HepG2 (cell line): ENCODE results near the gene CCDC158. TPM values are rescaled to one million over a fixed set of nuclear protein-coding genes. Genes with fewer than 3 reads are reported as not detected.

Source experiments
- ATAC-seq: fragments of 200-7000 bp; cut with Tn5 transposase; 3 replicates; pipeline ENCODE4 v1.9.1; 2020; ENCODE audit warnings: mild to moderate bottlenecking, moderate library complexity
- BruUV-seq: library from RNA; stranded (reverse); fragments of 400-500 nt; replicated peaks from 2 replicates; lab custom pipeline; 2021; lab: Mats Ljungman, UMichigan
- CTCF ChIA-PET: fragments of 300-600 bp; formaldehyde crosslinking; extraction: SDS; loops from one replicate; lab custom pipeline; 2021; ENCODE audit warnings: low total read pairs, inconsistent platforms, low intra/inter-chr PET ratio; lab: Yijun Ruan, JAX
- POLR2A ChIA-PET: fragments of 350-600 bp; sonication (Branson Sonifier 250); formaldehyde crosslinking; loops from one replicate; lab custom pipeline; 2020; ENCODE audit warnings: antibody characterized with exemption, inconsistent platforms; lab: Yijun Ruan, JAX
- DNase-seq: peaks from one replicate; pipeline ENCODE4 v3.0.0-alpha.2; 2015; ENCODE audit warnings: low spot score
- FAIRE-seq: peaks from 3 replicates; lab custom pipeline; 2011; peaks lifted over from hg19 to GRCh38; lab: Jason Lieb, UNC
- H2AFZ ChIP-seq: one replicate; pipeline ENCODE4 v1.6.1; 2011; ENCODE audit warnings: low read length, inconsistent platforms
- H3K27ac ChIP-seq: fragments of 300-600 bp; 3 replicates; pipeline ENCODE4 v1.8.0; 2011; ENCODE audit warnings: mixed run types, mild to moderate bottlenecking, mixed read lengths, low read length, inconsistent platforms; ENCODE audit not compliant: insufficient read depth; ENCODE audit errors: extremely low read length
- H3K27me3 ChIP-seq, 2 experiments: fragments of 200-600 bp in 1 of 2; 2 replicates in 1 of 2; 3 replicates in 1 of 2; pipeline versions ENCODE4 v1.6.0 to v1.8.0; 2011; ENCODE audit warnings: low read length in 2 of 2, mild to moderate bottlenecking in 2 of 2, moderate library complexity in 2 of 2, inconsistent platforms in 1 of 2; ENCODE audit not compliant: insufficient read depth in 2 of 2, control insufficient read depth in 1 of 2
- H3K36me3 ChIP-seq, 2 experiments: fragments of 200-600 bp in 1 of 2; replicated peaks in 1 of 2; 2 replicates in 1 of 2; 3 replicates in 1 of 2; pipeline versions ENCODE4 v1.5.1 to v1.8.0; 2011; ENCODE audit warnings: low read length in 2 of 2, inconsistent platforms in 1 of 2; ENCODE audit not compliant: insufficient read depth in 2 of 2, control insufficient read depth in 1 of 2
- H3K4me1 ChIP-seq: 2 replicates; pipeline ENCODE4 v1.5.1; 2012; ENCODE audit warnings: low read length, inconsistent platforms; ENCODE audit not compliant: insufficient read depth
- H3K4me2 ChIP-seq: 2 replicates; pipeline ENCODE4 v1.6.0; 2011; ENCODE audit warnings: low read depth, low read length, inconsistent platforms
- H3K4me3 ChIP-seq, 3 experiments: fragments of 200-600 bp in 1 of 3; sonication (generic), shearing (Covaris generic) in 1 of 3; replicated peaks in 1 of 3; 2 replicates each; pipeline ENCODE4 v1.5.1; 2011 to 2016; ENCODE audit warnings: low read length in 3 of 3, inconsistent platforms in 2 of 3, low read depth in 2 of 3, mild to moderate bottlenecking in 2 of 3, control low read depth in 1 of 3, mixed read lengths in 1 of 3; ENCODE audit not compliant: insufficient read depth in 1 of 3
- H3K79me2 ChIP-seq: one replicate; pipeline ENCODE4 v1.6.1; 2011; ENCODE audit warnings: low read length, inconsistent platforms; ENCODE audit not compliant: insufficient read depth
- H3K9ac ChIP-seq: 2 replicates; pipeline ENCODE4 v1.6.0; 2011; ENCODE audit warnings: mild to moderate bottlenecking, low read depth, low read length, inconsistent platforms; ENCODE audit not compliant: insufficient read depth
- H3K9me3 ChIP-seq: 2 replicates; pipeline ENCODE4 v1.5.1; 2012; ENCODE audit warnings: mild to moderate bottlenecking, low read length
- H4K20me1 ChIP-seq: 2 replicates; pipeline ENCODE4 v1.6.0; 2011; ENCODE audit warnings: inconsistent platforms, mild to moderate bottlenecking, low read length, moderate library complexity; ENCODE audit not compliant: insufficient read depth
- GPBP1L1 ChIP-seq: sonication (generic); formaldehyde crosslinking; IDR thresholded peaks from 2 replicates; pipeline ENCODE4 v1.5.0; 2020; ENCODE audit warnings: mild to moderate bottlenecking, missing genetic modification reagents
- HIVEP1 ChIP-seq: sonication (generic); formaldehyde crosslinking; IDR thresholded peaks from 2 replicates; pipeline ENCODE4 v1.4.0; 2020; ENCODE audit warnings: mild to moderate bottlenecking, missing genetic modification reagents
- HMGXB4 ChIP-seq, 2 experiments: sonication (generic) in 1 of 2; formaldehyde crosslinking in 1 of 2; IDR thresholded peaks; 2 replicates each; pipeline versions ENCODE4 v1.4.0 to v1.6.1; 2018 to 2020; ENCODE audit warnings: missing genetic modification reagents in 2 of 2, borderline replicate concordance in 1 of 2, low read depth in 1 of 2, mild to moderate bottlenecking in 1 of 2, missing biosample characterization in 1 of 2
- HNRNPK ChIP-seq: fragments of 200-400 bp; formaldehyde crosslinking; IDR thresholded peaks from 2 replicates; pipeline ENCODE4 v1.6.1; 2018; ENCODE audit warnings: low read length, low read depth, moderate library complexity, mild to moderate bottlenecking; ENCODE audit not compliant: poor library complexity, severe bottlenecking
- HOXA5 ChIP-seq: sonication (generic); formaldehyde crosslinking; IDR thresholded peaks from 2 replicates; pipeline ENCODE4 v1.4.0; 2020; ENCODE audit warnings: missing genetic modification reagents
- KDM2A ChIP-seq: sonication (generic); formaldehyde crosslinking; IDR thresholded peaks from 2 replicates; pipeline ENCODE4 v1.4.0; 2020; ENCODE audit warnings: low read depth, missing genetic modification reagents, borderline replicate concordance
- KLF9 ChIP-seq: IDR thresholded peaks from 2 replicates; pipeline ENCODE4 v1.6.1; 2016; ENCODE audit warnings: low read depth
- MAFG ChIP-seq: sonication (generic); formaldehyde crosslinking; IDR thresholded peaks from 2 replicates; pipeline ENCODE4 v1.5.1; 2020; ENCODE audit warnings: mild to moderate bottlenecking, missing genetic modification reagents
- MIER3 ChIP-seq: IDR thresholded peaks from 2 replicates; pipeline ENCODE4 v1.6.1; 2016; ENCODE audit warnings: missing compliant biosample characterization, borderline replicate concordance
- NFATC3 ChIP-seq: sonication (generic); formaldehyde crosslinking; IDR thresholded peaks from 2 replicates; pipeline ENCODE4 v1.5.1; 2020; ENCODE audit warnings: mild to moderate bottlenecking, missing genetic modification reagents
- SIX1 ChIP-seq: sonication (generic); formaldehyde crosslinking; IDR thresholded peaks from 2 replicates; pipeline ENCODE4 v1.4.0; 2020; ENCODE audit warnings: missing genetic modification reagents, borderline replicate concordance
- SPEN ChIP-seq: sonication (generic); formaldehyde crosslinking; IDR thresholded peaks from 2 replicates; pipeline ENCODE4 v1.5.1; 2020; ENCODE audit warnings: low read depth, mild to moderate bottlenecking, missing genetic modification reagents
- SRSF4 ChIP-seq: fragments of 200-400 bp; formaldehyde crosslinking; IDR thresholded peaks from one replicate; pipeline ENCODE4 v1.6.1; 2018; ENCODE audit warnings: mild to moderate bottlenecking, low read depth, low read length, moderate library complexity; ENCODE audit not compliant: poor library complexity, severe bottlenecking
- ZNF256 ChIP-seq: sonication (generic); formaldehyde crosslinking; conservative IDR thresholded peaks from 2 replicates; pipeline ENCODE4 v1.4.0; 2020; ENCODE audit warnings: missing genetic modification reagents
- ZNF282 ChIP-seq: fragments of 450-650 bp; IDR thresholded peaks from 2 replicates; pipeline ENCODE4 v1.6.1; 2018; ENCODE audit not compliant: partially characterized antibody
- ZNF33A ChIP-seq: sonication (generic); formaldehyde crosslinking; IDR thresholded peaks from 2 replicates; pipeline ENCODE4 v1.5.1; 2020; ENCODE audit warnings: missing genetic modification reagents, mild to moderate bottlenecking, moderate library complexity, borderline replicate concordance
- ZNF431 ChIP-seq: sonication (generic); formaldehyde crosslinking; IDR thresholded peaks from 2 replicates; pipeline ENCODE4 v1.9.0; 2022; ENCODE audit warnings: missing genetic modification reagents, low read depth, mild to moderate bottlenecking, borderline replicate concordance
- ZNF556 ChIP-seq: sonication (generic); formaldehyde crosslinking; IDR thresholded peaks from 2 replicates; pipeline ENCODE4 v1.4.0; 2020; ENCODE audit warnings: mild to moderate bottlenecking, missing genetic modification reagents, borderline replicate concordance
- ZNF737 ChIP-seq: sonication (generic); formaldehyde crosslinking; IDR thresholded peaks from 2 replicates; pipeline ENCODE4 v1.5.0; 2020; ENCODE audit warnings: missing genetic modification reagents, mild to moderate bottlenecking, borderline replicate concordance
- WGBS: methylation state at CpG from one replicate; pipeline ENCODE4 v1.1.6; 2017; ENCODE audit warnings: low lambda C conversion rate; 5-methylcytosine and 5-hydroxymethylcytosine counted together
- in situ Hi-C: cut with HindIII; loops from 2 replicates; pipeline ENCODE4 v1.10.0; 2017; ENCODE audit warnings: low pct_unique_long_range_greater_than_20kb; ENCODE audit not compliant: extremely low pct_ligation_motif_present
- intact Hi-C: fragments of 100-400 bp; cut with micrococcal nuclease; formaldehyde crosslinking; loops from one replicate; pipeline ENCODE4 v1.10.0; 2022; ENCODE audit not compliant: unreplicated experiment
- polyA plus RNA-seq, 8 experiments: library from polyadenylated mRNA; depleted of rRNA in 3 of 8; stranded (reverse) in 7 of 8; unstranded in 1 of 8; fragments of >200 nt; fragmentation: Illumina TruSeq in 4 of 8; extraction: Trizol in 4 of 8; gene quantifications; 2 replicates each; pipeline versions ENCODE4 v1.2.1 to v1.2.3, GENCODE V29; 2011 to 2016; ENCODE audit warnings: low read depth in 4 of 8, missing spikeins in 1 of 8, mixed read lengths in 1 of 8; ENCODE audit not compliant: insufficient read depth in 1 of 8
- total RNA-seq, 5 experiments: library from RNA; depleted of rRNA; stranded (reverse); fragments of >200 nt; fragmentation: Illumina TruSeq; extraction: Trizol; gene quantifications; 2 replicates each; pipeline ENCODE4 v1.2.3, GENCODE V29; 2016; ENCODE audit warnings: low read depth in 1 of 5
- TF ChIP-seq, protein P1 (sequence below): sonication (generic); formaldehyde crosslinking; conservative IDR thresholded peaks from 2 replicates; pipeline ENCODE4 v1.8.1; 2023; ENCODE audit warnings: missing genetic modification reagents

The CCDC158 gene
- total and polyA plus RNA-seq, 2 of the 13 experiments (the other 11 are each of a cell fraction or from before 2014, with no cell fraction given), result not detected

GRCh38 chr4:76406081-76406480 lies 14.9 kb downstream of the CCDC158 start:
- CTCF ChIA-PET, result no interaction called here
- Histone ChIP-seq H3K4me2 (no peak overlapping the region), H3K27ac (no peak overlapping the region), H3K79me2 (no peaks in the 10 kb centered on the region), H3K4me1 (peaks cover 8% of the 10 kb centered on the region), H3K27me3 (no peaks in the 10 kb centered on the region), H4K20me1 (no peaks in the 10 kb centered on the region), H3K9me3 (no peaks in the 10 kb centered on the region), H2AFZ (no peak overlapping the region), H3K36me3 (no peaks in the 10 kb centered on the region), H3K4me3 (no peak overlapping the region), H3K9ac (no peak overlapping the region)
- ATAC-seq, result no peak
- intact Hi-C loops (no loop called here), in situ Hi-C loops (no loop called here)
- FAIRE-seq, result no peak
- TF ChIP-seq ZNF33A (no peak), ZNF431 (no peak), ZNF282 (no peak), ZNF556 (no peak), KDM2A (no peak), SIX1 (CRISPR knock-in tag) (no peak), ZNF737 (CRISPR knock-in tag) (no peak), HOXA5 (no peak), GPBP1L1 (CRISPR knock-in tag) (no peak), HIVEP1 (CRISPR knock-in tag) (no peak), HNRNPK (no peak), SRSF4 (no peak), MIER3 (no peak), HMGXB4 (CRISPR knock-in tag; IDR thresholded peaks at IDR 0.05; ENCODE audit: borderline replicate concordance in 1 of 2, low read depth in 1 of 2) (no peak), ZNF256 (no peak), MAFG (CRISPR knock-in tag) (no peak), KLF9 (CRISPR knock-in tag) (no peak), NFATC3 (CRISPR knock-in tag) (no peak), SPEN (CRISPR knock-in tag) (no peak)
- TF ChIP-seq, protein P1, sequence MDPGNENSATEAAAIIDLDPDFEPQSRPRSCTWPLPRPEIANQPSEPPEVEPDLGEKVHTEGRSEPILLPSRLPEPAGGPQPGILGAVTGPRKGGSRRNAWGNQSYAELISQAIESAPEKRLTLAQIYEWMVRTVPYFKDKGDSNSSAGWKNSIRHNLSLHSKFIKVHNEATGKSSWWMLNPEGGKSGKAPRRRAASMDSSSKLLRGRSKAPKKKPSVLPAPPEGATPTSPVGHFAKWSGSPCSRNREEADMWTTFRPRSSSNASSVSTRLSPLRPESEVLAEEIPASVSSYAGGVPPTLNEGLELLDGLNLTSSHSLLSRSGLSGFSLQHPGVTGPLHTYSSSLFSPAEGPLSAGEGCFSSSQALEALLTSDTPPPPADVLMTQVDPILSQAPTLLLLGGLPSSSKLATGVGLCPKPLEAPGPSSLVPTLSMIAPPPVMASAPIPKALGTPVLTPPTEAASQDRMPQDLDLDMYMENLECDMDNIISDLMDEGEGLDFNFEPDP (CRISPR knock-in tag), result no peak
- 19% methylated on average over 5 of the region's 5 CpGs for WGBS
- no peak for DNase-seq
- BruUV-seq, result no TSS peak
- POLR2A ChIA-PET, result no interaction called here
